Lower lobe of right lung (tissue), 2 donors: ENCODE data around the gene NDST1. TPM values are rescaled to one million over a fixed set of nuclear protein-coding genes. Genes with fewer than 3 reads are reported as not detected.

ENCODE experiments used
- ATAC-seq, 2 donors: fragments of 200-7000 bp; cut with Tn5 transposase; one replicate each; pipeline ENCODE4 v1.9.1; 2020 to 2022; ENCODE audit warnings: mild to moderate bottlenecking in 2 of 2, moderate library complexity in 2 of 2
- DNase-seq: peaks from one replicate; pipeline ENCODE4 v3.0.0-alpha.2; 2020
- H3K27ac ChIP-seq: fragments of 200-600 bp; one replicate; pipeline ENCODE4 v1.8.0; 2022
- H3K27me3 ChIP-seq: fragments of 200-600 bp; one replicate; pipeline ENCODE4 v1.8.0; 2022; ENCODE audit warnings: low read depth
- H3K36me3 ChIP-seq: fragments of 200-600 bp; one replicate; pipeline ENCODE4 v1.8.0; 2022; ENCODE audit warnings: mild to moderate bottlenecking
- H3K4me1 ChIP-seq: fragments of 200-600 bp; one replicate; pipeline ENCODE4 v1.8.0; 2022
- H3K4me3 ChIP-seq: fragments of 200-600 bp; one replicate; pipeline ENCODE4 v1.8.0; 2022; ENCODE audit warnings: mild to moderate bottlenecking
- H3K9me3 ChIP-seq: fragments of 200-600 bp; one replicate; pipeline ENCODE4 v1.8.0; 2022
- intact Hi-C: fragments of 100-400 bp; cut with DNase I; formaldehyde crosslinking; loops from one replicate; pipeline ENCODE4 v1.11.0; 2022
- total RNA-seq: library from RNA; stranded (reverse); fragmentation: NEBNext Ultra II Directional; extraction: Animal tissue kit (Norgen Biotek cat#: 25700); gene quantifications from one replicate; pipeline ENCODE4 v1.2.1, GENCODE V29; 2021
- TF ChIP-seq, protein P1 (sequence below): fragments of 200-600 bp; IDR thresholded peaks from one replicate; pipeline ENCODE4 v1.8.0; 2022; ENCODE audit warnings: antibody characterized with exemption, mild to moderate bottlenecking
- donor health status: DM: no; HTN: yes; CAD: no; lungs with severe emphysema.

NDST1 gene
- total RNA-seq, 1 donor from 2014 or later, result 117 TPM

DNA sequence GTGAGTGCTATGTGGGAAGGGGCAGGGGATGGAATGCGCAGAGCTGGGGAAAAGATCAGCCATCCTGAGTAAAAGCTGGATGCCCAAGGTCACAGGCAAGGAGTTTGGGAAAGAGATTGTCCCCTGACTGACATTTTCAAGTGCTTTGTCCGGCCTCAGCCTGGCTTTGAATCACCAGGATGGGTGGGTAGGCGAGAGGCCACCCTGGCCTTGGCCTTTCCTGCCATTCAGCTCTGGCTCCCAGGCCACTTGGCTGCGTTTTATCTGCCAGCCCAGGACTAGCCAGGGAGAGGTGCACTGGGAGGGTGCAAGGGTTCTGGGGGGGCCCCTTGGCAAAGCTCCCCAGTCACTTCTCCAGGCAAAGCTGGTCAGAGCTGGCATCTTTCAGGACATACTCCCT is 95.1 kb downstream of the NDST1 start:
- intact Hi-C loops, result no loop called here
- Histone ChIP-seq H3K9me3 (no peaks in the 10 kb centered on the region), H3K27me3 (no peaks in the 10 kb centered on the region), H3K4me1 (peaks cover 27% of the 10 kb centered on the region), H3K27ac (no peak overlapping the region), H3K4me3 (no peak overlapping the region), H3K36me3 (no peaks in the 10 kb centered on the region)
- ATAC-seq (no peak), DNase-seq (peak; percentile 39)
- TF ChIP-seq, protein P1, sequence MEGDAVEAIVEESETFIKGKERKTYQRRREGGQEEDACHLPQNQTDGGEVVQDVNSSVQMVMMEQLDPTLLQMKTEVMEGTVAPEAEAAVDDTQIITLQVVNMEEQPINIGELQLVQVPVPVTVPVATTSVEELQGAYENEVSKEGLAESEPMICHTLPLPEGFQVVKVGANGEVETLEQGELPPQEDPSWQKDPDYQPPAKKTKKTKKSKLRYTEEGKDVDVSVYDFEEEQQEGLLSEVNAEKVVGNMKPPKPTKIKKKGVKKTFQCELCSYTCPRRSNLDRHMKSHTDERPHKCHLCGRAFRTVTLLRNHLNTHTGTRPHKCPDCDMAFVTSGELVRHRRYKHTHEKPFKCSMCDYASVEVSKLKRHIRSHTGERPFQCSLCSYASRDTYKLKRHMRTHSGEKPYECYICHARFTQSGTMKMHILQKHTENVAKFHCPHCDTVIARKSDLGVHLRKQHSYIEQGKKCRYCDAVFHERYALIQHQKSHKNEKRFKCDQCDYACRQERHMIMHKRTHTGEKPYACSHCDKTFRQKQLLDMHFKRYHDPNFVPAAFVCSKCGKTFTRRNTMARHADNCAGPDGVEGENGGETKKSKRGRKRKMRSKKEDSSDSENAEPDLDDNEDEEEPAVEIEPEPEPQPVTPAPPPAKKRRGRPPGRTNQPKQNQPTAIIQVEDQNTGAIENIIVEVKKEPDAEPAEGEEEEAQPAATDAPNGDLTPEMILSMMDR, result no peak

DNA sequence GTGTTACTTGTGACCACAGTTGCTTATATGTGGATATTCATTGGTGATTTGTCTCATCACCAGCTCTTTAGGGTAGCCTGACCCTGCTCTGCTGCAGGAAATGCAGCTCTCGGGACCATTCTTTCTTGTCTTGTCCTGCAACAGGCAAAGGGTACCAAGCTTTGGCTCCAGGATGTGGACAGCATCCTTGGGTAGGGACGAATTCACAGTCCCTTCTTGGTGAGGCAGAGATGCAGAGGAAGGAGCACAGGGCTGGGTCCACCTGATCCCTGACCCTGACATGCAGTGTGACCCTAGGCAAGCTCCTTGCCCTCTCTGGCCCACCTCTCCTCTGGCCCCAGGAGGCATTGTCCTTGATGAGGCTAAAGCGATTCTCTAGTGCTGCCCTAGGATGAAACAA is 95.6 kb downstream of the NDST1 start:
- no peak overlapping the region for H3K4me3 ChIP-seq
- H3K4me1 ChIP-seq, result peaks cover 27% of the 10 kb centered on the region
- no peaks in the 10 kb centered on the region for H3K9me3 ChIP-seq
- ATAC-seq, result no peak
- H3K27ac ChIP-seq, result no peak overlapping the region
- TF ChIP-seq, protein P1, result no peak
- intact Hi-C loops, result no loop called here
- H3K36me3 ChIP-seq, result no peaks in the 10 kb centered on the region
- H3K27me3 ChIP-seq, result no peaks in the 10 kb centered on the region
- no peak for DNase-seq

DNA sequence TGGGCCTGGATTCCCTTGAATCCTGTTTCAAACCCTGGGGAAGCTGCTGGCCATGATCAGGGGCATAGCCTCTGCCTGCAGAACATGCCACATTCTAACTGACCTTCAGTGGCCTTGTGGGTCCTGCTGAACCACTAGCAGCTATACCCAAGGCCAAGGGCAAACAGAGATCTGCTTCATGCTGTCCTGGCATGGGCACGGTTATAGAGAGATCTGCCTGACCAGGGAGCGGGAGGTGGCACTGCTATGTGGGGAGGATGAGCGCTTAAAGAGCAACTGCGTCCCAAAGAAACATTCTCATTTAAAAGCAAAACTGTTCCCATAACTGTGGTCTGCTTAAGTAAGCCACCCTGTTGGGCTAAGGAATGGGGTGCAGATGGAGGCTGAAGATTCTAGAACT is 96.1 kb downstream of the NDST1 start:
- Histone ChIP-seq H3K4me3 (no peak overlapping the region), H3K4me1 (peaks cover 26% of the 10 kb centered on the region), H3K27me3 (no peaks in the 10 kb centered on the region), H3K9me3 (no peaks in the 10 kb centered on the region), H3K36me3 (no peaks in the 10 kb centered on the region), H3K27ac (no peak overlapping the region)
- ATAC-seq (no peak), DNase-seq (peak; percentile 8)
- intact Hi-C loops, result no loop called here
- TF ChIP-seq, protein P1, result no peak

DNA sequence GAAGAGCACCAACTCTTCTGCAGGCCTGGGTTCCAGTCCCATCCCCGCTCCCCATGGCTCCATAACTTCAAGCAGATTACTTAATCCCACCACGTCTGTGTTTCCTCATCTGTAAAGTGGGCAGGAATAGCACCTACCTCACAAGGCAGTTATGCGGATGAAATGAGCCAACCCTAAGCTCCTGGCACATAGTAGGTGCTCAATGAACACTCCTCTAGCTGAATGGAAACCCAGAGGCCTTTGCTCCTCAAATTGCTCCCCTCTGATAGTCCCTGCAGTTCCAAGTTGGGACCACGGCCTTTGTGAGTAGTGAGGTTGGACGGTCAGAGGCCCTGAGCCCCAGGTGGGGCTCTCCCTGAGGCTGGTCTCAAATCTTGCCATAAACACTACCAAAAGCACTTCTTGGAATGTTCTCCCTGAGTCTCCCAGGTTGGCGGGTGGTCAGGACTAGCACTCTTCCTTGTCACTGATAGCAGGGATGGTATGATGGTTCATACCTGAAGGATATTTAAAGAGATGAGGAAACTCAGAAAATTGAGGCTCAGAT is 97.0 kb downstream of the NDST1 start:
- ATAC-seq (no peak), DNase-seq (peak; percentile 3)
- TF ChIP-seq, protein P1, result no peak
- H3K4me1 ChIP-seq, result peaks cover 17% of the 10 kb centered on the region
- intact Hi-C loops, result no loop called here
- no peaks in the 10 kb centered on the region for H3K36me3 ChIP-seq
- no peak overlapping the region for H3K27ac ChIP-seq
- H3K4me3 ChIP-seq, result no peak overlapping the region
- H3K27me3 ChIP-seq, result no peaks in the 10 kb centered on the region
- no peaks in the 10 kb centered on the region for H3K9me3 ChIP-seq

DNA sequence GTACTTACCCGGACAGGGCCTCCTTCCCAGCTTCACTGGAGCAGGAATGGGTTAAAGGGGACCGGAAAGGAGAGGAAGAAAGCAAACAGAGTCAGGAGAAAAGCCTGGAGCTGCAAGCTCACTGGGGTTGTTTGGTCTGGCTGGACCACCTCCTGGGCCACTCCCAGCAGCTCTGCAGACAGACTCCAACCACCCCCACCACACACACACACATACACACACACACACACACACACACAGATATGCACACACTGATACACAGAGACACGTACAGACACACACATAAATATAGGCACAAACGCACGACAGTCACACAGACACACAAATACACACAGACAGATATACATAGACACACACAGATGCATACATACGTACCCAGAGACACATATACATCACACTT is 97.6 kb downstream of the NDST1 start:
- ATAC-seq, result no peak
- TF ChIP-seq, protein P1, result no peak
- peak; percentile 14 for DNase-seq
- Histone ChIP-seq H3K4me1 (peaks cover 17% of the 10 kb centered on the region), H3K4me3 (no peak overlapping the region), H3K27me3 (no peaks in the 10 kb centered on the region), H3K9me3 (no peaks in the 10 kb centered on the region), H3K36me3 (no peaks in the 10 kb centered on the region), H3K27ac (no peak overlapping the region)
- intact Hi-C loops, result no loop called here

DNA sequence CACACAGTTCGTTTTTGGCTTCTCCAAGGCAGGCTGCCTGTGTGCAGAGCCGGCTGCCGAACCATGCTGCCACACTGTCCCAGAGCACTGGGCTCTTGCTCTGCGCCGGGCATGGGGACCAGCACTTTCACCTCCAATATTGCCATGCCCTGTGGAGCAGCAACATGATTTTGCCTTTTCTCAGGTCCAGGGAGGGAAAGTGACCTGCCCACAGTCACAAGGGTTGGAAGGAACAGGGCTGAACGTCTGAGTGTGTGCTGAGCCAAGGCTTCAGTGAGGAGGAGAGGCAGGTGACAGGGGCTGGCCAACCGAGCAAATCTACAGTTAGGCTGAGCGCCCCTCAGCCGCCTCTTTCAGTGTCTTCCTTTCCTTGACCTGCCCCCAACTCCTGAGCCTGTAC is 98.5 kb downstream of the NDST1 start:
- Histone ChIP-seq H3K36me3 (no peaks in the 10 kb centered on the region), H3K9me3 (no peaks in the 10 kb centered on the region), H3K4me3 (no peak overlapping the region), H3K27ac (no peak overlapping the region), H3K27me3 (no peaks in the 10 kb centered on the region), H3K4me1 (peaks cover 12% of the 10 kb centered on the region)
- peak; percentile 30 for DNase-seq
- TF ChIP-seq, protein P1, result no peak
- ATAC-seq, result no peak
- intact Hi-C loops, result no loop called here
